Parathyroid adenoma (tissue), 2 donors: Measurements from ENCODE around the gene PROM1.

Experiments
- H2AFZ ChIP-seq: fragments of 300-600 bp; sonication (generic); one replicate; pipeline ENCODE4 v1.7.0; 2017; ENCODE audit warnings: antibody characterized with exemption, mild to moderate bottlenecking
- H3K27ac ChIP-seq: fragments of 300-600 bp; sonication (generic); one replicate; pipeline ENCODE4 v1.7.0; 2017
- H3K27me3 ChIP-seq: fragments of 300-600 bp; sonication (generic); one replicate; pipeline ENCODE4 v1.7.0; 2017; ENCODE audit warnings: low read length; ENCODE audit not compliant: control insufficient read depth, insufficient read depth
- H3K36me3 ChIP-seq: fragments of 300-600 bp; sonication (generic); one replicate; pipeline ENCODE4 v1.7.0; 2017; ENCODE audit warnings: low read length; ENCODE audit not compliant: control insufficient read depth, insufficient read depth
- H3K4me1 ChIP-seq: fragments of 300-600 bp; sonication (generic); one replicate; pipeline ENCODE4 v1.7.0; 2017; ENCODE audit warnings: control low read depth
- H3K4me2 ChIP-seq: fragments of 300-600 bp; sonication (generic); one replicate; pipeline ENCODE4 v1.7.0; 2017; ENCODE audit warnings: low read length
- H3K4me3 ChIP-seq: fragments of 300-600 bp; sonication (generic); one replicate; pipeline ENCODE4 v1.7.0; 2017; ENCODE audit warnings: low read depth, low read length
- H3K79me2 ChIP-seq: fragments of 300-600 bp; sonication (generic); one replicate; pipeline ENCODE4 v1.7.0; 2017; ENCODE audit warnings: control low read depth
- H3K9ac ChIP-seq: fragments of 300-600 bp; sonication (generic); one replicate; pipeline ENCODE4 v1.7.0; 2017; ENCODE audit warnings: mild to moderate bottlenecking
- H3K9me3 ChIP-seq: fragments of 300-600 bp; sonication (generic); one replicate; pipeline ENCODE4 v1.7.0; 2017; ENCODE audit warnings: low read length; ENCODE audit not compliant: control insufficient read depth
- TF ChIP-seq, protein P1 (sequence below): fragments of 300-600 bp; sonication (generic); IDR thresholded peaks from one replicate; pipeline ENCODE4 v1.7.0; 2017; ENCODE audit warnings: antibody characterized with exemption, mild to moderate bottlenecking
- donor health status: primary hyperparathyroidism.

Gene PROM1

DNA sequence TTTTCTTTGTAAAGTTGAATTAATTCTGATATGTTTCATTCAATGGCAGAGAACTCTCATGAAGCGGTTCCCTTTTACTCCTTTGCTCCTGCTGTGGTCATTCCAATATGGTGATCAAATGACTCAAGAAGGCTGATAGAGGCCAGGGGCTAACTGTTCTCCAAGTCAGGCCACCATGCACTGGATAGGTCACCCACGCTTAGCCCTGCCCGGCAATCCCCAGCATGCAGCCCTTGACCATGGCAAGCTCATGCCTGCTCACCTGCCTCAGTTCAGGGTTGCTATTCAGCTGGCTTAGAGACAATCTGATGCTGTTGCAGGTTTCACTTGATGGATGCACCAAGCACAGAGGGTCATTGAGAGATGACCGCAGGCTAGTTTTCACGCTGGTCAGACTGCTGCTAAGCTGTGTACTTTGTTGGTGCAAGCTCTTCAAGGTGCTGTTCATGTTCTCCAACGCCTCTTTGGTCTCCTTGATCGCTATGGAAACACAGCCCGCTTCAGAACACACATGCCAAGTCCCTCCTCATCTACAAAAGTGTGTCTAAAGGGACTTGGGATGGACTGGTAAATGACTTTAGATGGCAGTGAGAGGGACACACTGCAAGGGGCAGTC is 65.7 kb downstream of the PROM1 start:
- no peaks in the 10 kb centered on the region for H3K36me3 ChIP-seq
- no peaks in the 10 kb centered on the region for H3K9me3 ChIP-seq

DNA sequence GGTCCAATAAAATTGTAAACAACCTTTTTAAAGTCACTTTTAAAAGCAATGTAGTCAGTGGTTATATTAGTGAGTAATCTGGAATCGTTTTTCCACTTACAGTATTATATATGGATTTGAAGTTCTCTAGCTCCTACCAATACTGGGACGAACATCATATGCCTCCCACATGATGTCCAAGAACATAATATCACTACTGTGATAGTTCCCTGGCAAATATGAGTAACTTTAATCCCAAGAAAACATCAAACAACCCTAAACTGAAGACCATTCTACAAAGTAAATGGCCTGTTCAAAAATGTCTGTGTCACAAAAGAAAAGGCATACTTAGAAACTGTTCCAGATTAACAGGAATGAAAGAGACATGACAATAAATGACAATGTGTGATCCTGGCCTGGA is 67.3 kb downstream of the PROM1 start:
- Histone ChIP-seq H3K9ac (no peak overlapping the region), H3K4me3 (no peak overlapping the region), H3K36me3 (no peaks in the 10 kb centered on the region), H3K4me1 (no peaks in the 10 kb centered on the region), H2AFZ (no peak overlapping the region), H3K4me2 (no peak overlapping the region), H3K9me3 (no peaks in the 10 kb centered on the region), H3K27me3 (no peaks in the 10 kb centered on the region), H3K79me2 (no peaks in the 10 kb centered on the region), H3K27ac (no peak overlapping the region)
- TF ChIP-seq, protein P1, sequence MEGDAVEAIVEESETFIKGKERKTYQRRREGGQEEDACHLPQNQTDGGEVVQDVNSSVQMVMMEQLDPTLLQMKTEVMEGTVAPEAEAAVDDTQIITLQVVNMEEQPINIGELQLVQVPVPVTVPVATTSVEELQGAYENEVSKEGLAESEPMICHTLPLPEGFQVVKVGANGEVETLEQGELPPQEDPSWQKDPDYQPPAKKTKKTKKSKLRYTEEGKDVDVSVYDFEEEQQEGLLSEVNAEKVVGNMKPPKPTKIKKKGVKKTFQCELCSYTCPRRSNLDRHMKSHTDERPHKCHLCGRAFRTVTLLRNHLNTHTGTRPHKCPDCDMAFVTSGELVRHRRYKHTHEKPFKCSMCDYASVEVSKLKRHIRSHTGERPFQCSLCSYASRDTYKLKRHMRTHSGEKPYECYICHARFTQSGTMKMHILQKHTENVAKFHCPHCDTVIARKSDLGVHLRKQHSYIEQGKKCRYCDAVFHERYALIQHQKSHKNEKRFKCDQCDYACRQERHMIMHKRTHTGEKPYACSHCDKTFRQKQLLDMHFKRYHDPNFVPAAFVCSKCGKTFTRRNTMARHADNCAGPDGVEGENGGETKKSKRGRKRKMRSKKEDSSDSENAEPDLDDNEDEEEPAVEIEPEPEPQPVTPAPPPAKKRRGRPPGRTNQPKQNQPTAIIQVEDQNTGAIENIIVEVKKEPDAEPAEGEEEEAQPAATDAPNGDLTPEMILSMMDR, result no peak

More for the DNA sequence above, 65.7 kb downstream of the PROM1 start:
- H3K27ac ChIP-seq, result no peak overlapping the region
- H3K4me2 ChIP-seq, result no peak overlapping the region
- no peaks in the 10 kb centered on the region for H3K79me2 ChIP-seq
- no peak overlapping the region for H3K4me3 ChIP-seq
- no peaks in the 10 kb centered on the region for H3K27me3 ChIP-seq
- H3K9ac ChIP-seq, result no peak overlapping the region
- TF ChIP-seq, protein P1, result no peak
- no peak overlapping the region for H2AFZ ChIP-seq
- no peaks in the 10 kb centered on the region for H3K4me1 ChIP-seq

DNA sequence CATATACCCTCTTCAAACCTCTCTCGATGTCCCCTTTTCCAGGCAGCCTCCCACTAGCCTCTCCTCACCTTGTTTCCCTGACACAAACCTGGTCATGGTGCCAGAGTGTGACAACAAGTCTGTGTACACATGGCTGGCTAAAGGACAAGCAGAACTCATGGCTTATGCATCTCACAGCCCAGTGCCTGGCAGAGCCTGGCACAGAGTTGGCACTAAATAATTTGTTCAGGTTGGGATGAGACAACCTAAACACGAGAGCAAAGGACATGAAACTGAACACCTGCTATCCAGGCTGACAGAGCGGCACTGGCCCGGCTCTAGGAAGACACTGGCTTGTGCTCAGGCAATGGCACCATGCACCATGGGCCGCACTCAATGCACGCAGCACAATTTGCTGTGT is 72.7 kb downstream of the PROM1 start:
- Histone ChIP-seq H3K4me1 (no peaks in the 10 kb centered on the region), H3K9me3 (no peaks in the 10 kb centered on the region), H3K9ac (no peak overlapping the region), H3K4me2 (no peak overlapping the region), H3K79me2 (no peaks in the 10 kb centered on the region), H2AFZ (no peak overlapping the region), H3K27ac (no peak overlapping the region), H3K27me3 (no peaks in the 10 kb centered on the region), H3K36me3 (no peaks in the 10 kb centered on the region), H3K4me3 (no peak overlapping the region)
- TF ChIP-seq, protein P1, result no peak

DNA sequence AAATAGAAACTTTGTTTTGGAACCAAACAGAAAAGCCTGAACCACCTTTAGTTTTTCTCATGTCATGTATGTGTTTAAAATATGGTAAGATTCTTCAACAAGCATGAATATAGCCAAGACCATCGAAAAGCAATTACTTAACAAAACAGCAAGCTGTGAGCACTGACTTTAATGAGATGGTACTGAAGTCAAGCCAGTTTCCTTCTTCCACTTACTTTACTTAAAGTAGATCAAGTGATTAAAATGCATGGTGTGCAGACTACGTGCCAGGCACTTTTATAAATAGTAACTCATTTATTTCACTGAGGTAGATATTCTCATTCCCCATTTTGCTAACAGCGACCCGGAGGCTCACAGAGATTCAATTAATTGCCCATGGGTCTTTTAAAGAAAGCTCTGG is 74.7 kb downstream of the PROM1 start:
- Histone ChIP-seq H2AFZ (no peak overlapping the region), H3K79me2 (no peaks in the 10 kb centered on the region), H3K9ac (no peak overlapping the region), H3K4me2 (no peak overlapping the region), H3K27me3 (no peaks in the 10 kb centered on the region), H3K9me3 (no peaks in the 10 kb centered on the region), H3K27ac (no peak overlapping the region), H3K36me3 (no peaks in the 10 kb centered on the region), H3K4me1 (no peaks in the 10 kb centered on the region), H3K4me3 (no peak overlapping the region)
- TF ChIP-seq, protein P1, result no peak

DNA sequence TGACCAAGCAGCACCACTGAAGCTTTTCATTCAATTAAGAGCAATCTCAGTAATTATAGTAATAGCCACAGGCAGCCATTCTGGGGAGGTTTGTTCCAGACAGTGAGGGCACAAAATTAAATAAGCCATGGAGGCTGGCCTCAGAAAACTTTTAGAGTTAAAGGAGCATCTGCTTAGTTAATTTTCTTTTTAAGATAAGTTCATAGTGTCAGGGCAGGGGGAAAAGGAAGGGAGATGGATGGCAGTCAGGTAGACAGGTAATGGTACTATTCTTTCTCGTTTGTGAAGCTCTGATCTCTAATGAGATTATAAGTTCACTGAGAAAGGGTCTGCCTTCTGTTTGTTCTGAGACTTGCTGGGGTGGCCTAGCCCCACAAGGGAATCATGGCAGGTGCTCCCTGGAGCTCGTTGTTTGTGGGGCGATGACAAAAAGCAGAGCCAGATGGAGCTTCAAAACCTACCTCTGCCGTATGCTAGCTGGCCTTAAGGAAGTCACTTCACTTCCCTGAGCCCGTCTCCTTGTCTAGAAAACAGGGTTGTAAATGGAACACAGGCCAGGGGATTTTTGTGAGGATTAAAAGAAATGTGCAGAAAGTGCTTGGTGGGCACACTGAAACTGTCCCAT is 76.2 kb downstream of the PROM1 start:
- Histone ChIP-seq H2AFZ (no peak overlapping the region), H3K27me3 (no peaks in the 10 kb centered on the region), H3K4me3 (no peak overlapping the region), H3K4me2 (no peak overlapping the region), H3K4me1 (no peaks in the 10 kb centered on the region), H3K36me3 (no peaks in the 10 kb centered on the region), H3K27ac (no peak overlapping the region), H3K79me2 (no peaks in the 10 kb centered on the region), H3K9ac (no peak overlapping the region), H3K9me3 (no peaks in the 10 kb centered on the region)
- TF ChIP-seq, protein P1, result no peak
